Tibial nerve (tissue), 3 donors: ENCODE measurements around the gene TXK.

ENCODE experiments used
- CTCF ChIP-seq, 5 experiments: fragments of 200-600 bp in 3 of 5; fragments of 450-650 bp in 2 of 5; sonication (generic) in 3 of 5; IDR thresholded peaks; one replicate each; pipeline ENCODE4 v1.5.1; 2016 to 2019; ENCODE audit warnings: antibody characterized with exemption in 5 of 5, mild to moderate bottlenecking in 3 of 5, moderate library complexity in 2 of 5
- POLR2A ChIP-seq, 2 donors: fragments of 450-650 bp; IDR thresholded peaks; one replicate each; pipeline ENCODE4 v1.6.1; 2017; ENCODE audit warnings: antibody characterized with exemption in 2 of 2, mild to moderate bottlenecking in 2 of 2, moderate library complexity in 2 of 2

GRCh38 chr4:48169636-48170035, 35.6 kb upstream of the TXK start:
- no peak for TF ChIP-seq CTCF (IDR thresholded peaks at IDR 0.05)
- TF ChIP-seq POLR2A (IDR thresholded peaks at IDR 0.05): no peak
